A549 (cell line): Measurements from ENCODE around the gene RACGAP1. TPM values are rescaled to one million over a fixed set of nuclear protein-coding genes. Genes with fewer than 3 reads are reported as not detected.

ENCODE experiments used
- ATAC-seq, 2 experiments: fragments of 200-7000 bp in 1 of 2; fragments of >200 bp in 1 of 2; cut with Nextera tagmentation in 1 of 2; cut with Tn5 transposase in 1 of 2; 3 replicates each; pipeline versions ENCODE4 v1.8.0 to v1.9.1; 2018 to 2020; ENCODE audit warnings: mild to moderate bottlenecking in 1 of 2, moderate library complexity in 1 of 2
- CTCF ChIA-PET: fragments of 300-600 bp; sonication (Branson Sonifier 250); formaldehyde crosslinking; extraction: SDS; loops from one replicate; lab custom pipeline; 2021; ENCODE audit warnings: antibody characterized with exemption, inconsistent platforms; lab: Yijun Ruan, JAX
- POLR2A ChIA-PET: fragments of 350-600 bp; formaldehyde crosslinking; extraction: SDS; loops from one replicate; lab custom pipeline; 2021; ENCODE audit warnings: antibody characterized with exemption, inconsistent platforms; lab: Yijun Ruan, JAX
- DNase-seq, 2 experiments: peaks; one replicate each; pipeline versions ENCODE4 v3.0.0 to v3.0.0-alpha.2; 2011 to 2016; ENCODE audit warnings: low read depth in 1 of 2, low spot score in 1 of 2
- FAIRE-seq: peaks from 2 replicates; lab custom pipeline; 2011; peaks lifted over from hg19 to GRCh38; lab: Jason Lieb, UNC
- H3K27ac ChIP-seq, 2 experiments: fragments of >200 bp; sonication (Bioruptor Twin); formaldehyde crosslinking; 3 replicates each; pipeline ENCODE4 v1.5.1; 2016 to 2017
- H3K4me1 ChIP-seq: fragments of >200 bp; sonication (Bioruptor Twin); formaldehyde crosslinking; 3 replicates; pipeline ENCODE4 v1.6.1; 2016
- H3K4me2 ChIP-seq: fragments of >200 bp; sonication (Bioruptor Twin); formaldehyde crosslinking; 3 replicates; pipeline ENCODE4 v1.6.1; 2016
- H3K4me3 ChIP-seq: fragments of >200 bp; sonication (Bioruptor Twin); formaldehyde crosslinking; 3 replicates; pipeline ENCODE4 v1.5.1; 2016
- H3K9me3 ChIP-seq: fragments of >200 bp; sonication (Bioruptor Twin); formaldehyde crosslinking; 3 replicates; pipeline ENCODE4 v1.6.1; 2016
- BHLHE40 ChIP-seq: IDR thresholded peaks from 2 replicates; pipeline ENCODE4 v1.6.1; 2012; ENCODE audit warnings: low read depth, low read length, inconsistent platforms
- CBX2 ChIP-seq: fragments of 200-600 bp; sonication (generic); IDR thresholded peaks from 2 replicates; pipeline ENCODE4 v1.6.1; 2016; ENCODE audit warnings: low read depth, mild to moderate bottlenecking, borderline replicate concordance
- CHD4 ChIP-seq: fragments of 200-600 bp; sonication (generic); IDR thresholded peaks from 2 replicates; pipeline ENCODE4 v1.6.1; 2016; ENCODE audit warnings: antibody characterized with exemption, mild to moderate bottlenecking, borderline replicate concordance
- E2F6 ChIP-seq: IDR thresholded peaks from 2 replicates; pipeline ENCODE4 v1.6.1; 2012; ENCODE audit warnings: low read depth, borderline replicate concordance
- EHMT2 ChIP-seq: fragments of 200-600 bp; sonication (generic); IDR thresholded peaks from 2 replicates; pipeline ENCODE4 v1.6.1; 2016; ENCODE audit warnings: antibody characterized with exemption, low read depth, mild to moderate bottlenecking, moderate library complexity
- ELK1 ChIP-seq: fragments of 150-350 bp; IDR thresholded peaks from 2 replicates; pipeline ENCODE4 v1.6.1; 2014; ENCODE audit warnings: low read depth, mild to moderate bottlenecking, low read length
- EP300 ChIP-seq, 2 experiments: fragments of >200 bp; sonication (Bioruptor Twin); formaldehyde crosslinking; IDR thresholded peaks; 2 replicates in 1 of 2; 3 replicates in 1 of 2; pipeline ENCODE4 v1.6.1; 2016 to 2017
- FOSB ChIP-seq: fragments of 250-450 bp; sonication (Bioruptor Pico); IDR thresholded peaks from 2 replicates; pipeline ENCODE4 v1.5.0; 2020; ENCODE audit warnings: mild to moderate bottlenecking, moderate library complexity
- FOSL2 ChIP-seq, 2 experiments: fragments of 450-650 bp in 1 of 2; fragments of >200 bp in 1 of 2; sonication (Bioruptor Twin) in 1 of 2; formaldehyde crosslinking; IDR thresholded peaks; 2 replicates each; pipeline versions ENCODE4 v1.5.0 to v1.6.1; 2016 to 2020; ENCODE audit warnings: mild to moderate bottlenecking in 1 of 2, moderate library complexity in 1 of 2
- FOXS1 ChIP-seq: fragments of 250-450 bp; sonication (Bioruptor Pico); IDR thresholded peaks from 2 replicates; pipeline ENCODE4 v1.5.0; 2020; ENCODE audit warnings: mild to moderate bottlenecking, moderate library complexity
- GATA3 ChIP-seq: IDR thresholded peaks from 2 replicates; pipeline ENCODE4 v1.6.1; 2012; ENCODE audit warnings: borderline replicate concordance
- HMGXB4 ChIP-seq: fragments of 250-450 bp; sonication (Bioruptor Pico); IDR thresholded peaks from 2 replicates; pipeline ENCODE4 v1.5.0; 2021; ENCODE audit warnings: mild to moderate bottlenecking, moderate library complexity, borderline replicate concordance
- HOXB13 ChIP-seq: fragments of 250-450 bp; sonication (Bioruptor Pico); IDR thresholded peaks from 2 replicates; pipeline ENCODE4 v1.5.0; 2020; ENCODE audit warnings: low read depth, mild to moderate bottlenecking, moderate library complexity
- JUNB ChIP-seq: fragments of >200 bp; sonication (Bioruptor Twin); formaldehyde crosslinking; IDR thresholded peaks from 2 replicates; pipeline ENCODE4 v1.6.1; 2016
- KDM1A ChIP-seq: fragments of 200-600 bp; sonication (generic); IDR thresholded peaks from 2 replicates; pipeline ENCODE4 v1.6.1; 2016; ENCODE audit warnings: low read depth, mild to moderate bottlenecking
- KDM5A ChIP-seq: fragments of 200-600 bp; sonication (generic); IDR thresholded peaks from 2 replicates; pipeline ENCODE4 v1.6.1; 2016; ENCODE audit warnings: antibody characterized with exemption, mild to moderate bottlenecking
- MAFK ChIP-seq: fragments of 450-650 bp; IDR thresholded peaks from 2 replicates; pipeline ENCODE4 v1.6.1; 2014; ENCODE audit not compliant: partially characterized antibody
- MAZ ChIP-seq: fragments of 150-350 bp; IDR thresholded peaks from 2 replicates; pipeline ENCODE4 v1.6.1; 2014; ENCODE audit warnings: antibody characterized with exemption, low read depth, low read length, borderline replicate concordance
- NFE2L2 ChIP-seq: fragments of 150-350 bp; conservative IDR thresholded peaks from 2 replicates; pipeline ENCODE4 v1.6.1; 2014; ENCODE audit warnings: low read length
- NR3C1 ChIP-seq: fragments of >200 bp; sonication (Bioruptor Twin); formaldehyde crosslinking; IDR thresholded peaks from 3 replicates; pipeline ENCODE4 v1.6.1; 2017
- PHF8 ChIP-seq: fragments of 200-600 bp; sonication (generic); IDR thresholded peaks from 2 replicates; pipeline ENCODE4 v1.6.1; 2016; ENCODE audit warnings: low read depth, mild to moderate bottlenecking, antibody characterized with exemption, moderate library complexity, borderline replicate concordance
- RAD21 ChIP-seq, 2 experiments: fragments of >200 bp in 1 of 2; sonication (Bioruptor Twin) in 1 of 2; formaldehyde crosslinking in 1 of 2; IDR thresholded peaks in 1 of 2; conservative IDR thresholded peaks in 1 of 2; 2 replicates in 1 of 2; 3 replicates in 1 of 2; pipeline ENCODE4 v1.6.1; 2012 to 2018; ENCODE audit warnings: inconsistent platforms in 1 of 2
- RARB ChIP-seq: fragments of 250-450 bp; sonication (Bioruptor Pico); IDR thresholded peaks from 2 replicates; pipeline ENCODE4 v1.8.0; 2021; ENCODE audit warnings: mild to moderate bottlenecking, moderate library complexity
- RCOR1 ChIP-seq: fragments of 150-350 bp; IDR thresholded peaks from 2 replicates; pipeline ENCODE4 v1.6.1; 2014; ENCODE audit warnings: antibody characterized with exemption, low read length, low read depth
- RFX5 ChIP-seq: fragments of 450-650 bp; IDR thresholded peaks from 2 replicates; pipeline ENCODE4 v1.7.1; 2014; ENCODE audit warnings: antibody characterized with exemption, mild to moderate bottlenecking, moderate library complexity
- RNF2 ChIP-seq: fragments of 200-600 bp; sonication (generic); IDR thresholded peaks from 2 replicates; pipeline ENCODE4 v1.6.1; 2016; ENCODE audit warnings: low read depth, mild to moderate bottlenecking, antibody characterized with exemption, moderate library complexity, borderline replicate concordance
- USF2 ChIP-seq: fragments of 450-650 bp; IDR thresholded peaks from 2 replicates; pipeline ENCODE4 v1.6.1; 2014; ENCODE audit warnings: antibody characterized with exemption
- ZFP36 ChIP-seq: fragments of 450-650 bp; IDR thresholded peaks from 2 replicates; pipeline ENCODE4 v1.6.1; 2014; ENCODE audit warnings: borderline replicate concordance; ENCODE audit not compliant: partially characterized antibody
- ZNF302 ChIP-seq: fragments of 250-450 bp; sonication (Bioruptor Pico); IDR thresholded peaks from 2 replicates; pipeline ENCODE4 v1.9.0; 2021; ENCODE audit warnings: inconsistent platforms, mild to moderate bottlenecking, moderate library complexity
- ZSCAN20 ChIP-seq: fragments of 250-450 bp; sonication (Bioruptor Pico); IDR thresholded peaks from 2 replicates; pipeline ENCODE4 v1.8.0; 2022; ENCODE audit warnings: mild to moderate bottlenecking, moderate library complexity
- WGBS: methylation state at CpG from one replicate; pipeline ENCODE4 v1.1.6; 2017; ENCODE audit errors: missing lambda C conversion rate; 5-methylcytosine and 5-hydroxymethylcytosine counted together
- polyA plus RNA-seq, 4 experiments: library from polyadenylated mRNA; depleted of rRNA in 3 of 4; stranded (reverse); fragments of >200 nt; fragmentation: RNase III in 1 of 4; extraction: RNeasy Plus Mini Kit Qiagen cat#74134 plus additional on column Dnase treatment in 1 of 4; gene quantifications; 2 replicates in 3 of 4; 3 replicates in 1 of 4; pipeline ENCODE4 v1.2.3, GENCODE V29; 2011 to 2017

Gene RACGAP1
- polyA plus RNA-seq, 2 of the 4 experiments (the other 2 are of a cell fraction): 103 to 107 TPM

GRCh38 chr12:49979791-49980190, 45.5 kb downstream of the RACGAP1 start:
- ATAC-seq: no peak
- CTCF ChIA-PET: interaction anchor here (0.6 to 29.8 kb wide), 9 partner anchors 9 to 550 kb away, joined by 3 to 708 read pairs (median 6); partner anchors contain the start of genes AQP6, ASIC1 and SMARCD1
- TF ChIP-seq USF2 (no peak), HMGXB4 (CRISPR knock-in tag) (no peak), MAFK (no peak), PHF8 (no peak), FOSL2 (IDR thresholded peaks at IDR 0.05) (no peak), FOSL2 (CRISPR knock-in tag; IDR thresholded peaks at IDR 0.05) (no peak), RFX5 (no peak), BHLHE40 (no peak), FOXS1 (CRISPR knock-in tag) (no peak), E2F6 (no peak), RCOR1 (no peak), ZFP36 (no peak), ZNF302 (no peak), KDM1A (no peak), ELK1 (no peak), ZSCAN20 (CRISPR knock-in tag) (no peak), NR3C1 (no peak)
- TF ChIP-seq, all 56 proteins: peak for 0
- POLR2A ChIA-PET: interaction anchor here (0.7 kb wide), 1 partner anchor 45 kb away, joined by 4 read pairs; the partner anchor contains the start of gene RACGAP1
- Histone ChIP-seq H3K27ac (no peak overlapping the region), H3K4me1 (no peaks in the 10 kb centered on the region), H3K9me3 (no peaks in the 10 kb centered on the region), H3K4me2 (no peak overlapping the region), H3K4me3 (no peak overlapping the region)
- WGBS: 84% methylated on average over 3 of the region's 3 CpGs
- no peak for FAIRE-seq
- DNase-seq: no peak

GRCh38 chr12:49979016-49979586, 46.2 kb downstream of the RACGAP1 start:
- H3K4me2 ChIP-seq: no peak overlapping the region
- POLR2A ChIA-PET: no interaction called here
- DNase-seq (no peak), ATAC-seq (no peak), FAIRE-seq (no peak)
- H3K4me3 ChIP-seq: no peak overlapping the region
- TF ChIP-seq CBX2: no peak
- TF ChIP-seq NFE2L2: no peak
- no peak for TF ChIP-seq JUNB
- TF ChIP-seq ELK1: no peak
- no peak for TF ChIP-seq FOSB (CRISPR knock-in tag)
- no peak for TF ChIP-seq RNF2
- no peak for TF ChIP-seq CHD4
- TF ChIP-seq ZSCAN20 (CRISPR knock-in tag): no peak
- no peak for TF ChIP-seq RARB
- TF ChIP-seq EHMT2: no peak
- no peak for TF ChIP-seq KDM5A
- TF ChIP-seq RAD21 (conservative IDR thresholded peaks at IDR 0.05 in 1 of 2, IDR thresholded peaks at IDR 0.05 in 1 of 2): no peak
- TF ChIP-seq RCOR1: no peak
- no peak for TF ChIP-seq MAZ
- no peak for TF ChIP-seq EP300 (IDR thresholded peaks at IDR 0.05)
- TF ChIP-seq GATA3: no peak
- no peak for TF ChIP-seq HOXB13 (CRISPR knock-in tag)
- CTCF ChIA-PET: interaction anchor here (1.0 to 29.8 kb wide), 8 partner anchors 8 to 112 kb away, joined by 3 to 708 read pairs (median 8); partner anchors contain the start of genes AQP6, ASIC1 and SMARCD1
- H3K27ac ChIP-seq: no peak overlapping the region
- 91% methylated on average over 10 of the region's 10 CpGs for WGBS
- H3K9me3 ChIP-seq: no peaks in the 10 kb centered on the region
- H3K4me1 ChIP-seq: no peaks in the 10 kb centered on the region
